IMR-90 (cell line): ENCODE data around the gene PTBP1. TPM values are rescaled to one million over a fixed set of nuclear protein-coding genes. Genes with fewer than 3 reads are reported as not detected.

Experiments
- ATAC-seq: fragments of 200-7000 bp; cut with Tn5 transposase; 2 replicates; pipeline ENCODE4 v1.9.1; 2020; ENCODE audit warnings: low read depth, mild to moderate bottlenecking, moderate library complexity
- BruUV-seq: library from RNA; stranded (reverse); fragments of 400-500 nt; replicated peaks from 2 replicates; lab custom pipeline; 2021; lab: Mats Ljungman, UMichigan
- CTCF ChIA-PET: fragments of 300-600 bp; formaldehyde crosslinking; extraction: SDS; loops from one replicate; lab custom pipeline; 2021; ENCODE audit warnings: antibody characterized with exemption; lab: Yijun Ruan, JAX
- POLR2A ChIA-PET: fragments of 300-600 bp; sonication (Branson Sonifier 250); formaldehyde crosslinking; loops from one replicate; lab custom pipeline; 2022; ENCODE audit warnings: antibody characterized with exemption; ENCODE audit not compliant: unreplicated experiment; lab: Charles Lee
- DNase-seq: peaks from one replicate; pipeline ENCODE4 v3.0.0; 2013
- H2AFZ ChIP-seq: replicated peaks from 2 replicates; pipeline ENCODE3; 2013; ENCODE audit warnings: low read length, mild to moderate bottlenecking; ENCODE audit not compliant: poor library complexity
- H2AK5ac ChIP-seq: 2 replicates; pipeline ENCODE4 v1.6.1; 2013; ENCODE audit warnings: low read depth, low read length, inconsistent platforms
- H2AK9ac ChIP-seq: replicated peaks from 2 replicates; pipeline ENCODE3; 2013; ENCODE audit warnings: mild to moderate bottlenecking, low read depth, low read length, moderate library complexity; ENCODE audit not compliant: poor library complexity
- H2BK120ac ChIP-seq: 2 replicates; pipeline ENCODE4 v1.6.1; 2013; ENCODE audit warnings: low read depth, low read length, inconsistent platforms
- H2BK15ac ChIP-seq: 3 replicates; pipeline ENCODE4 v1.6.1; 2013; ENCODE audit warnings: low read depth, low read length, inconsistent platforms
- H2BK20ac ChIP-seq: 2 replicates; pipeline ENCODE4 v1.6.1; 2013; ENCODE audit warnings: low read depth, mild to moderate bottlenecking, inconsistent platforms, low read length, moderate library complexity
- H2BK5ac ChIP-seq: 2 replicates; pipeline ENCODE4 v1.6.1; 2013; ENCODE audit warnings: mild to moderate bottlenecking, low read depth, low read length, inconsistent platforms; ENCODE audit not compliant: poor library complexity, severe bottlenecking
- H3K14ac ChIP-seq: replicated peaks from 2 replicates; pipeline ENCODE4 v1.6.1; 2013; ENCODE audit warnings: low read depth, low read length, inconsistent platforms
- H3K18ac ChIP-seq: 2 replicates; pipeline ENCODE4 v1.6.1; 2013; ENCODE audit warnings: low read depth, low read length, control low read depth
- H3K23ac ChIP-seq: 2 replicates; pipeline ENCODE4 v1.6.1; 2013; ENCODE audit warnings: low read depth, low read length, inconsistent platforms
- H3K27ac ChIP-seq: 2 replicates; pipeline ENCODE4 v1.5.1; 2013; ENCODE audit warnings: mild to moderate bottlenecking, control low read depth, low read length; ENCODE audit not compliant: insufficient read depth
- H3K27me3 ChIP-seq: 2 replicates; pipeline ENCODE4 v1.6.1; 2013; ENCODE audit warnings: low read length; ENCODE audit not compliant: control insufficient read depth, insufficient read depth
- H3K36me3 ChIP-seq: 2 replicates; pipeline ENCODE4 v1.6.1; 2013; ENCODE audit warnings: low read length, mixed read lengths; ENCODE audit not compliant: control insufficient read depth, insufficient read depth
- H3K4ac ChIP-seq: 2 replicates; pipeline ENCODE4 v1.6.1; 2013; ENCODE audit warnings: low read depth, low read length, inconsistent platforms
- H3K4me1 ChIP-seq: 2 replicates; pipeline ENCODE4 v1.6.1; 2013; ENCODE audit warnings: low read length, mixed read lengths; ENCODE audit not compliant: control insufficient read depth, insufficient read depth
- H3K4me2 ChIP-seq: 2 replicates; pipeline ENCODE4 v1.6.1; 2013; ENCODE audit warnings: low read depth, mild to moderate bottlenecking, control low read depth, low read length, moderate library complexity
- H3K4me3 ChIP-seq: 2 replicates; pipeline ENCODE4 v1.5.1; 2013; ENCODE audit warnings: low read depth, mild to moderate bottlenecking, control low read depth, low read length, moderate library complexity; ENCODE audit not compliant: insufficient read depth
- H3K56ac ChIP-seq: 2 replicates; pipeline ENCODE4 v1.6.1; 2013; ENCODE audit warnings: low read length, inconsistent platforms; ENCODE audit not compliant: insufficient read depth; ENCODE audit errors: extremely low read depth
- H3K79me1 ChIP-seq, 2 experiments: 2 replicates each; pipeline ENCODE4 v1.6.1; 2013; ENCODE audit warnings: low read length in 2 of 2, inconsistent platforms in 1 of 2, low read depth in 1 of 2
- H3K9ac ChIP-seq: 2 replicates; pipeline ENCODE4 v1.6.1; 2013; ENCODE audit warnings: low read depth, low read length, control low read depth
- H3K9me1 ChIP-seq: 2 replicates; pipeline ENCODE4 v1.6.1; 2013; ENCODE audit warnings: low read length, inconsistent platforms; ENCODE audit not compliant: insufficient read depth
- H3K9me3 ChIP-seq: 2 replicates; pipeline ENCODE4 v1.6.1; 2013; ENCODE audit warnings: low read length; ENCODE audit not compliant: control insufficient read depth, insufficient read depth
- H4K20me1 ChIP-seq: 2 replicates; pipeline ENCODE4 v1.6.1; 2013; ENCODE audit warnings: low read length, inconsistent platforms; ENCODE audit not compliant: insufficient read depth
- H4K5ac ChIP-seq: 2 replicates; pipeline ENCODE4 v1.6.1; 2013; ENCODE audit warnings: mild to moderate bottlenecking, low read depth, low read length, control low read depth
- H4K8ac ChIP-seq, 2 experiments: 2 replicates each; pipeline ENCODE4 v1.6.1; 2013; ENCODE audit warnings: low read depth in 2 of 2, low read length in 2 of 2, control low read depth in 1 of 2, inconsistent platforms in 1 of 2
- H4K91ac ChIP-seq: 2 replicates; pipeline ENCODE4 v1.6.1; 2013; ENCODE audit warnings: low read depth, low read length, inconsistent platforms; ENCODE audit not compliant: insufficient read depth
- BHLHE40 ChIP-seq: fragments of 150-350 bp; IDR thresholded peaks from 2 replicates; pipeline ENCODE4 v1.6.1; 2016; ENCODE audit warnings: mild to moderate bottlenecking, low read depth, low read length
- CEBPB ChIP-seq: IDR thresholded peaks from 2 replicates; pipeline ENCODE4 v1.6.1; 2012; ENCODE audit warnings: low read depth, low read length, improper control_type of control experiment
- CHD1 ChIP-seq: IDR thresholded peaks from 2 replicates; pipeline ENCODE4 v1.6.1; 2012; ENCODE audit warnings: low read depth, low read length, improper control_type of control experiment
- CTCF ChIP-seq: conservative IDR thresholded peaks from 2 replicates; pipeline ENCODE4 v1.5.1; 2012; ENCODE audit warnings: mild to moderate bottlenecking, low read depth, low read length, improper control_type of control experiment
- ELK1 ChIP-seq: fragments of 150-350 bp; IDR thresholded peaks from 2 replicates; pipeline ENCODE4 v1.6.1; 2016; ENCODE audit warnings: low read depth, mild to moderate bottlenecking, low read length, moderate library complexity, borderline replicate concordance
- FOS ChIP-seq: fragments of 150-350 bp; IDR thresholded peaks from 2 replicates; pipeline ENCODE4 v1.6.1; 2016; ENCODE audit warnings: low read depth, low read length
- MAFK ChIP-seq: IDR thresholded peaks from 2 replicates; pipeline ENCODE4 v1.6.1; 2012; ENCODE audit warnings: low read depth, low read length, improper control_type of control experiment
- MAZ ChIP-seq: IDR thresholded peaks from 2 replicates; pipeline ENCODE4 v1.6.1; 2012; ENCODE audit warnings: low read depth, mild to moderate bottlenecking, low read length, improper control_type of control experiment, moderate library complexity, borderline replicate concordance
- MXI1 ChIP-seq: IDR thresholded peaks from 2 replicates; pipeline ENCODE4 v1.6.1; 2012; ENCODE audit warnings: low read depth, mild to moderate bottlenecking, low read length, moderate library complexity, borderline replicate concordance
- NFE2L2 ChIP-seq: fragments of 150-350 bp; IDR thresholded peaks from 2 replicates; pipeline ENCODE4 v1.6.1; 2016; ENCODE audit warnings: low read depth, mild to moderate bottlenecking, low read length
- POLR2A ChIP-seq: IDR thresholded peaks from 2 replicates; pipeline ENCODE4 v1.6.1; 2012; ENCODE audit warnings: mild to moderate bottlenecking, low read depth, low read length
- RAD21 ChIP-seq: IDR thresholded peaks from 2 replicates; pipeline ENCODE4 v1.6.1; 2012; ENCODE audit warnings: low read length, improper control_type of control experiment
- RCOR1 ChIP-seq: IDR thresholded peaks from 2 replicates; pipeline ENCODE4 v1.6.1; 2012; ENCODE audit warnings: mild to moderate bottlenecking, low read length, improper control_type of control experiment; ENCODE audit not compliant: insufficient replicate concordance
- RFX5 ChIP-seq: IDR thresholded peaks from 2 replicates; pipeline ENCODE4 v1.8.0; 2012; ENCODE audit warnings: low read depth, mild to moderate bottlenecking, low read length, moderate library complexity
- SMC3 ChIP-seq: fragments of 150-350 bp; IDR thresholded peaks from 2 replicates; pipeline ENCODE4 v1.6.1; 2016; ENCODE audit warnings: low read depth, mild to moderate bottlenecking, antibody characterized with exemption, low read length, moderate library complexity
- USF2 ChIP-seq: fragments of 150-350 bp; IDR thresholded peaks from 2 replicates; pipeline ENCODE4 v1.6.1; 2017; ENCODE audit warnings: mild to moderate bottlenecking, antibody characterized with exemption, low read length, low read depth
- WGBS, 2 experiments: methylation state at CpG; one replicate each; pipeline versions ENCODE4 v1.1.5 to v1.1.7; 2013; ENCODE audit warnings: missing lambda C conversion rate in 2 of 2; ENCODE audit not compliant: insufficient read length in 1 of 2; ENCODE audit errors: extremely low coverage in 2 of 2; 5-methylcytosine and 5-hydroxymethylcytosine counted together
- dilution Hi-C: fragments of 300-500 bp; cut with HindIII; formaldehyde crosslinking; loops from one replicate; pipeline ENCODE4 v1.14.3; 2018; ENCODE audit warnings: low sequenced_read_pairs; ENCODE audit not compliant: unreplicated experiment
- in situ Hi-C: fragments of 300-500 bp; cut with MboI; formaldehyde crosslinking; loops from 3 replicates; pipeline ENCODE4 v1.14.3; 2019; ENCODE audit warnings: low sequenced_read_pairs, inconsistent platforms, mixed read lengths
- intact Hi-C: fragments of 100-400 bp; cut with micrococcal nuclease; formaldehyde crosslinking; loops from 2 replicates; pipeline ENCODE4 v1.10.0; 2022
- polyA plus RNA-seq, 3 experiments: library from polyadenylated mRNA; depleted of rRNA; stranded (reverse); fragments of >200 nt; gene quantifications; 2 replicates each; pipeline ENCODE4 v1.2.3, GENCODE V29; 2012; ENCODE audit warnings: low replicate concordance in 1 of 3
- total RNA-seq: library from RNA; depleted of rRNA; stranded (reverse); fragments of >200 nt; gene quantifications from 2 replicates; pipeline ENCODE4 v1.2.3, GENCODE V29; 2012

Gene PTBP1
- total and polyA plus RNA-seq, 2 of the 4 experiments (the other 2 are of a cell fraction): 146 to 269 TPM

- H2BK120ac ChIP-seq: no peak overlapping the region
- no peak for TF ChIP-seq MXI1
- TF ChIP-seq RFX5: no peak
- no peak for TF ChIP-seq CTCF
- TF ChIP-seq CHD1: no peak
- no peak for TF ChIP-seq ELK1
- no peak for TF ChIP-seq POLR2A
- no peak for TF ChIP-seq FOS
- no peak for TF ChIP-seq BHLHE40
- no peak for TF ChIP-seq CEBPB
- TF ChIP-seq RCOR1: no peak
- no peak for TF ChIP-seq SMC3
- TF ChIP-seq RAD21: no peak
- TF ChIP-seq USF2: no peak
- TF ChIP-seq NFE2L2: no peak
- TF ChIP-seq MAZ: no peak
- TF ChIP-seq MAFK: no peak
- WGBS, 2 experiments: 82% methylated on average over 10 of the region's 28 CpGs; no CpG with 5 or more reads in 1 of the 2 experiments
- no peak overlapping the region for H3K9ac ChIP-seq
- ATAC-seq: no peak
- H3K9me3 ChIP-seq: no peaks in the 10 kb centered on the region
- CTCF ChIA-PET: interaction anchor here (1.1 kb wide), 1 partner anchor 32 kb away, joined by 4 read pairs; no protein-coding TSS in a partner anchor
- H3K36me3 ChIP-seq: peaks cover 70% of the 10 kb centered on the region
- in situ Hi-C loops: no loop called here
- H2AK9ac ChIP-seq: no peak overlapping the region
- peaks cover 3 to 33% of the 10 kb centered on the region in 2 experiments; a peak in 3 of 4 replicates for H3K79me1 ChIP-seq
- H3K4me2 ChIP-seq: no peak overlapping the region; the same call in 1 of the 2 replicates
- no peak overlapping the region for H4K91ac ChIP-seq
- no peak overlapping the region for H4K8ac ChIP-seq
- dilution Hi-C loops: no loop called here
- H3K56ac ChIP-seq: no peak overlapping the region
- BruUV-seq: no TSS peak
- no peak overlapping the region for H2AK5ac ChIP-seq
- H4K5ac ChIP-seq: no peak overlapping the region
- H2BK20ac ChIP-seq: no peak overlapping the region
- peaks cover 30% of the 10 kb centered on the region for H3K4me1 ChIP-seq
- intact Hi-C loops: no loop called here
- H3K4ac ChIP-seq: no peak overlapping the region
- H3K9me1 ChIP-seq: peaks cover 11% of the 10 kb centered on the region; the same call in 1 of the 2 replicates
- no peaks in the 10 kb centered on the region for H3K27me3 ChIP-seq
- H3K23ac ChIP-seq: no peak overlapping the region
- POLR2A ChIA-PET: no interaction called here
- H3K4me3 ChIP-seq: no peak overlapping the region
- no peak overlapping the region for H3K27ac ChIP-seq
- no peak overlapping the region for H3K18ac ChIP-seq
- H4K20me1 ChIP-seq: peaks cover 97% of the 10 kb centered on the region
- no peak for DNase-seq
- no peak overlapping the region for H2AFZ ChIP-seq
- no peak overlapping the region for H2BK5ac ChIP-seq
- no peak overlapping the region for H3K14ac ChIP-seq
- no peak overlapping the region for H2BK15ac ChIP-seq
Observed at GRCh38 chr19:802498-803098, 5.3 kb downstream of the PTBP1 start.
